Type B pancreatic cell (in vitro differentiated cells): ENCODE data around the gene MRPL3. TPM values are rescaled to one million over a fixed set of nuclear protein-coding genes. Genes with fewer than 3 reads are reported as not detected.

Experiments used
- DNase-seq: peaks from one replicate; pipeline ENCODE4 v3.0.0; 2021; ENCODE audit warnings: mixed read lengths; ENCODE audit not compliant: unreplicated experiment; ENCODE audit errors: extremely low spot score
- H3K27ac Mint-ChIP-seq: 2 replicates; pipeline ENCODE4 v1.8.0; 2021; ENCODE audit warnings: mild to moderate bottlenecking, mixed read lengths
- H3K27me3 Mint-ChIP-seq: 2 replicates; pipeline ENCODE4 v1.8.0; 2021; ENCODE audit warnings: mixed read lengths
- H3K36me3 Mint-ChIP-seq: 2 replicates; pipeline ENCODE4 v1.8.0; 2021; ENCODE audit warnings: mixed read lengths
- H3K4me1 Mint-ChIP-seq: one replicate; pipeline ENCODE4 v1.8.0; 2021; ENCODE audit warnings: mixed read lengths; ENCODE audit not compliant: unreplicated experiment
- H3K4me3 Mint-ChIP-seq: 2 replicates; pipeline ENCODE4 v1.8.0; 2021; ENCODE audit warnings: mild to moderate bottlenecking, mixed read lengths
- H3K9me3 Mint-ChIP-seq: 2 replicates; pipeline ENCODE4 v1.8.0; 2021; ENCODE audit warnings: mixed read lengths
- CTCF ChIP-seq: fragments of 200-600 bp; sonication (generic); conservative IDR thresholded peaks from 2 replicates; pipeline ENCODE4 v1.5.0; 2021; ENCODE audit warnings: antibody characterized with exemption, mild to moderate bottlenecking
- long read RNA-seq: library from polyadenylated mRNA; unstranded; transcript quantifications from one replicate; pipeline ENCODE4 v2.0.0, GENCODE V29; 2020
- total RNA-seq: library from RNA; stranded (reverse); gene quantifications from 2 replicates; pipeline ENCODE4 v1.2.1, GENCODE V29; 2021; ENCODE audit warnings: low replicate concordance

The MRPL3 gene
- 93.4 and 96.2 TPM in 2 replicates for total RNA-seq
- long read RNA-seq, transcript MRPL3-201 (10 exons, 1,706 nt), result major isoform, 486 of 533 reads
- long read RNA-seq, transcript MRPL3-209 (10 exons, 1,377 nt), result minor isoform, 8 of 533 reads
- long read RNA-seq, partial matches to known transcripts, result 10 of 533 reads
- long read RNA-seq, other reads (novel, unspliced or antisense), result 26 of 533 reads

GRCh38 chr3:131502530-131503319 is at the start of gene MRPL3:
Gene MRPL3 (minus strand): TSS chr3:131502971. CDS start chr3:131502821, 150 bp downstream.
- peak; percentile 86 for DNase-seq
- H3K27me3 Mint-ChIP-seq, result peaks cover 25% of the 10 kb centered on the region
- peaks cover 13% of the 10 kb centered on the region for H3K4me1 Mint-ChIP-seq
- peak within 1 kb of the TSS; percentile 95 for H3K27ac Mint-ChIP-seq
- H3K36me3 Mint-ChIP-seq, result peaks cover 22% of the 10 kb centered on the region
- peak within 1 kb of the TSS; percentile 98 for H3K4me3 Mint-ChIP-seq
- no peaks in the 10 kb centered on the region for H3K9me3 Mint-ChIP-seq
- TF ChIP-seq CTCF, result no peak

GRCh38 chr3:131551761-131552160 is 49.0 kb upstream of the MRPL3 start:
- DNase-seq, result no peak
- no peaks in the 10 kb centered on the region for H3K9me3 Mint-ChIP-seq
- H3K27me3 Mint-ChIP-seq, result peaks cover 13% of the 10 kb centered on the region

GRCh38 chr3:131550562-131551465 is 48.0 kb upstream of the MRPL3 start:
- DNase-seq, result no peak
- Mint-ChIP-seq H3K36me3 (no peaks in the 10 kb centered on the region), H3K27ac (no peak overlapping the region), H3K27me3 (peaks cover 12% of the 10 kb centered on the region), H3K4me1 (no peaks in the 10 kb centered on the region), H3K4me3 (no peak overlapping the region), H3K9me3 (no peaks in the 10 kb centered on the region)
- no peak for TF ChIP-seq CTCF

More at GRCh38 chr3:131551761-131552160, 49.0 kb upstream of the MRPL3 start:
- Mint-ChIP-seq H3K4me1 (no peaks in the 10 kb centered on the region), H3K36me3 (no peaks in the 10 kb centered on the region), H3K27ac (no peak overlapping the region), H3K4me3 (no peak overlapping the region)
- no peak for TF ChIP-seq CTCF

- H3K4me1 Mint-ChIP-seq, result no peaks in the 10 kb centered on the region
- peak; percentile 62 for TF ChIP-seq CTCF
- H3K9me3 Mint-ChIP-seq, result no peaks in the 10 kb centered on the region
- no peaks in the 10 kb centered on the region for H3K36me3 Mint-ChIP-seq
- no peak overlapping the region for H3K4me3 Mint-ChIP-seq
- H3K27ac Mint-ChIP-seq, result no peak overlapping the region
- DNase-seq, result no peak
- peaks cover 10% of the 10 kb centered on the region for H3K27me3 Mint-ChIP-seq
These were observed 46.6 kb upstream of the MRPL3 start for GRCh38 chr3:131549340-131549739.

- Mint-ChIP-seq H3K4me1 (no peaks in the 10 kb centered on the region), H3K27ac (no peak overlapping the region), H3K9me3 (no peaks in the 10 kb centered on the region), H3K4me3 (no peak overlapping the region), H3K27me3 (peaks cover 10% of the 10 kb centered on the region), H3K36me3 (no peaks in the 10 kb centered on the region)
- no peak for DNase-seq
- TF ChIP-seq CTCF, result no peak
These were observed 44.8 kb upstream of the MRPL3 start for GRCh38 chr3:131547585-131547984.
